K562 (cell line): ENCODE measurements around the gene SLC1A4. TPM values are rescaled to one million over a fixed set of nuclear protein-coding genes. Genes with fewer than 3 reads are reported as not detected.

Source experiments
- CBX8 ChIP-seq: fragments of 200-600 bp; sonication (generic); IDR thresholded peaks from 2 replicates; pipeline ENCODE4 v1.6.1; 2012; ENCODE audit warnings: borderline replicate concordance, mixed run types, low read depth, mild to moderate bottlenecking, moderate library complexity, mixed read lengths, low read length, control low read depth, inconsistent platforms; ENCODE audit not compliant: poor library complexity, severe bottlenecking; ENCODE audit errors: extremely low read depth
- E2F1 ChIP-seq: sonication (generic); formaldehyde crosslinking; IDR thresholded peaks from 2 replicates; pipeline ENCODE4 v1.8.1; 2023; ENCODE audit warnings: mild to moderate bottlenecking, missing genetic modification reagents, moderate library complexity
- ELK1 ChIP-seq: sonication (generic); formaldehyde crosslinking; IDR thresholded peaks from 2 replicates; pipeline ENCODE4 v1.8.1; 2022; ENCODE audit warnings: missing genetic modification reagents
- ELK3 ChIP-seq: fragments of 450-650 bp; formaldehyde crosslinking; IDR thresholded peaks from 2 replicates; pipeline ENCODE4 v1.4.0; 2020; ENCODE audit warnings: mild to moderate bottlenecking
- ETV5 ChIP-seq: sonication (generic); formaldehyde crosslinking; IDR thresholded peaks from 2 replicates; pipeline ENCODE4 v1.4.0; 2020; ENCODE audit warnings: low read depth, mild to moderate bottlenecking, missing genetic modification reagents
- ID3 ChIP-seq, 2 experiments: fragments of 250-450 bp in 1 of 2; fragments of 450-650 bp in 1 of 2; sonication (Bioruptor Pico) in 1 of 2; IDR thresholded peaks; 2 replicates each; pipeline versions ENCODE4 v1.6.1 to v1.8.0; 2016 to 2021; ENCODE audit warnings: mild to moderate bottlenecking in 2 of 2, moderate library complexity in 2 of 2, missing compliant biosample characterization in 1 of 2, missing genetic modification characterization in 1 of 2
- MLX ChIP-seq, 2 experiments: fragments of 450-650 bp in 1 of 2; sonication (generic) in 1 of 2; formaldehyde crosslinking; conservative IDR thresholded peaks; 2 replicates each; pipeline versions ENCODE4 v1.4.0 to v1.8.1; 2020 to 2022; ENCODE audit warnings: mild to moderate bottlenecking in 1 of 2, missing genetic modification reagents in 1 of 2
- NONO ChIP-seq, 2 experiments: fragments of 200-400 bp in 1 of 2; fragments of 450-650 bp in 1 of 2; formaldehyde crosslinking in 1 of 2; IDR thresholded peaks; 2 replicates each; pipeline ENCODE4 v1.6.1; 2017; ENCODE audit warnings: low read depth in 2 of 2, mild to moderate bottlenecking in 2 of 2, moderate library complexity in 2 of 2, low read length in 1 of 2
- PHB ChIP-seq: fragments of 250-450 bp; sonication (Bioruptor Pico); IDR thresholded peaks from 2 replicates; pipeline ENCODE4 v1.5.0; 2021
- PHF8 ChIP-seq: fragments of 200-600 bp; sonication (generic); IDR thresholded peaks from 2 replicates; pipeline ENCODE4 v1.6.1; 2012; ENCODE audit warnings: mixed run types, mild to moderate bottlenecking, inconsistent platforms, low read length, moderate library complexity, borderline replicate concordance
- SAP30 ChIP-seq: fragments of 200-600 bp; sonication (generic); IDR thresholded peaks from 2 replicates; pipeline ENCODE4 v1.6.1; 2012; ENCODE audit warnings: borderline replicate concordance, low read depth, mild to moderate bottlenecking, moderate library complexity, low read length, control low read depth, inconsistent platforms; ENCODE audit not compliant: insufficient read depth, poor library complexity, severe bottlenecking
- TAF9B ChIP-seq: fragments of 450-650 bp; IDR thresholded peaks from 2 replicates; pipeline ENCODE4 v1.6.1; 2018; ENCODE audit warnings: mild to moderate bottlenecking; ENCODE audit not compliant: partially characterized antibody
- TAL1 ChIP-seq: fragments of 450-650 bp; IDR thresholded peaks from 2 replicates; pipeline ENCODE4 v1.6.1; 2016; ENCODE audit warnings: mild to moderate bottlenecking
- ZC3H8 ChIP-seq: fragments of 450-650 bp; IDR thresholded peaks from 2 replicates; pipeline ENCODE4 v1.6.1; 2017
- ZNF124 ChIP-seq: sonication (generic); formaldehyde crosslinking; IDR thresholded peaks from 2 replicates; pipeline ENCODE4 v1.8.1; 2022; ENCODE audit warnings: missing genetic modification reagents
- ZNF253 ChIP-seq: fragments of 250-450 bp; sonication (Bioruptor Pico); conservative IDR thresholded peaks from 2 replicates; pipeline ENCODE4 v1.6.1; 2021; ENCODE audit warnings: mild to moderate bottlenecking
- ZNF280A ChIP-seq: fragments of 450-650 bp; IDR thresholded peaks from 2 replicates; pipeline ENCODE4 v1.6.1; 2018; ENCODE audit warnings: mild to moderate bottlenecking, low read depth; ENCODE audit not compliant: partially characterized antibody
- ZNF316 ChIP-seq: fragments of 450-650 bp; IDR thresholded peaks from 2 replicates; pipeline ENCODE4 v1.6.1; 2016
- ZNF507 ChIP-seq: conservative IDR thresholded peaks from 2 replicates; pipeline ENCODE4 v1.6.1; 2017; ENCODE audit warnings: missing genetic modification characterization, missing compliant biosample characterization
- ZSCAN29 ChIP-seq: fragments of 450-650 bp; IDR thresholded peaks from 2 replicates; pipeline ENCODE4 v1.6.1; 2017
- polyA plus RNA-seq, 8 experiments: library from polyadenylated mRNA; depleted of rRNA in 4 of 8; stranded (reverse) in 5 of 8; unstranded in 3 of 8; fragments of >200 nt; fragmentation: Nextera tagmentation in 2 of 8; fragmentation: Illumina TruSeq in 1 of 8; extraction: Ambion mirVana in 2 of 8; extraction: Trizol in 1 of 8; gene quantifications; 2 replicates each; pipeline versions ENCODE4 v1.2.1 to v1.2.3, GENCODE V29; 2011 to 2014; ENCODE audit warnings: inconsistent platforms in 1 of 8, missing spikeins in 1 of 8
- total RNA-seq, 7 experiments: library from RNA; depleted of rRNA in 6 of 7; stranded (reverse); fragments of >200 nt in 6 of 7; fragmentation: Illumina TruSeq in 2 of 7; extraction: Trizol in 2 of 7; gene quantifications; 2 replicates each; pipeline versions ENCODE4 v1.2.1 to v1.2.3, GENCODE V29; 2011 to 2021; ENCODE audit warnings: low replicate concordance in 1 of 7

SLC1A4 gene
- total and polyA plus RNA-seq, 9 of the 15 experiments (the other 6 are each of a cell fraction or from before 2014, with no cell fraction given), result 4.4 to 24.0 (median 10.9) TPM

- TF ChIP-seq ELK1 (CRISPR knock-in tag) (no peak), ZNF316 (peak; percentile 70), E2F1 (CRISPR knock-in tag) (no peak), ZNF253 (no peak), NONO (IDR thresholded peaks at IDR 0.05; ENCODE audit: low read depth in 2 of 2, low read length in 1 of 2) (no peak), ETV5 (CRISPR knock-in tag) (no peak), PHB (CRISPR knock-in tag) (no peak), ID3 (CRISPR knock-in tag; IDR thresholded peaks at IDR 0.05) (no peak), ID3 (tag; IDR thresholded peaks at IDR 0.05) (no peak), ZSCAN29 (no peak), MLX (CRISPR knock-in tag; conservative IDR thresholded peaks at IDR 0.05) (no peak), ZNF507 (tag) (no peak), ZNF124 (CRISPR knock-in tag) (no peak), TAL1 (peak; percentile 11; the same call in 1 of the 2 replicates), SAP30 (no peak), CBX8 (no peak), ELK3 (CRISPR knock-in tag) (no peak), PHF8 (no peak), ZC3H8 (no peak), ZNF280A (no peak), TAF9B (peak; percentile 21)
These were observed 73.9 kb downstream of the SLC1A4 start (continued) for GRCh38 chr2:65062843-65063825.
